Left lung (tissue), 10 donors: ENCODE data around the gene OLFM1. TPM values are rescaled to one million over a fixed set of nuclear protein-coding genes. Genes with fewer than 3 reads are reported as not detected.

ENCODE experiments used
- ATAC-seq: fragments of 200-7000 bp; cut with Tn5 transposase; one replicate; pipeline ENCODE4 v1.9.1; 2020; ENCODE audit warnings: moderate library complexity
- DNase-seq, 4 donors: peaks; one replicate each; pipeline ENCODE4 v3.0.0-alpha.2; 2013 to 2020
- H3K27ac ChIP-seq, 2 donors: fragments of 200-600 bp; sonication (generic) in 1 of 2; one replicate each; pipeline versions ENCODE4 v1.5.0 to v1.8.0; 2020 to 2021
- H3K27me3 ChIP-seq, 2 donors: fragments of 200-600 bp; sonication (generic) in 1 of 2; one replicate each; pipeline versions ENCODE4 v1.5.0 to v1.8.0; 2020 to 2021
- H3K36me3 ChIP-seq, 2 donors: fragments of 200-600 bp; sonication (generic) in 1 of 2; one replicate each; pipeline versions ENCODE4 v1.5.0 to v1.8.0; 2020 to 2021
- H3K4me1 ChIP-seq, 2 donors: fragments of 200-600 bp; one replicate each; pipeline ENCODE4 v1.8.0; 2021
- H3K4me3 ChIP-seq, 2 donors: fragments of 200-600 bp; sonication (generic) in 1 of 2; one replicate each; pipeline versions ENCODE4 v1.5.0 to v1.8.0; 2020 to 2021; ENCODE audit warnings: mild to moderate bottlenecking in 1 of 2
- H3K9me3 ChIP-seq, 2 donors: fragments of 200-600 bp; sonication (generic) in 1 of 2; one replicate each; pipeline versions ENCODE4 v1.5.0 to v1.8.0; 2020 to 2021
- CTCF ChIP-seq, 2 donors: fragments of 200-600 bp; sonication (generic) in 1 of 2; IDR thresholded peaks; one replicate each; pipeline versions ENCODE4 v1.5.0 to v1.8.0; 2021; ENCODE audit warnings: antibody characterized with exemption in 2 of 2
- intact Hi-C, 2 donors: fragments of 100-400 bp; cut with DNase I; formaldehyde crosslinking; loops; one replicate each; pipeline versions ENCODE4 v1.11.2 to v1.14.2; 2022
- polyA plus RNA-seq, 6 donors: library from polyadenylated mRNA; unstranded; fragments of 120-200 nt; gene quantifications; one replicate each; pipeline ENCODE4 v1.2.1, GENCODE V29; 2013; ENCODE audit not compliant: insufficient read length in 6 of 6
- total RNA-seq, 2 donors: library from RNA; stranded (reverse); fragmentation: NEBNext Ultra II Directional; extraction: Animal tissue kit (Norgen Biotek cat#: 25700); gene quantifications; one replicate each; pipeline ENCODE4 v1.2.1, GENCODE V29; 2021
- donor health status: DM: no; HTN: yes; CAD: no.
- donor health status: DM: no; HTN: no; CAD: no.

Gene OLFM1
- total and polyA plus RNA-seq, 8 donors = 6.8 to 21.5 (median 14.3) TPM

- Histone ChIP-seq H3K9me3 (no peaks in the 10 kb centered on the region), H3K27ac (no peak overlapping the region), H3K4me3 (no peak overlapping the region), H3K27me3 (peaks cover 6 to 78% of the 10 kb centered on the region in 2 donors), H3K4me1 (peaks cover 0 to 2% of the 10 kb centered on the region in 2 donors), H3K36me3 (no peaks in the 10 kb centered on the region)
- ATAC-seq (no peak), DNase-seq (peak in 1 of 4 donors; percentile 21)
- intact Hi-C loops = no loop called here
- no peak for TF ChIP-seq CTCF (IDR thresholded peaks at IDR 0.05)
Observed at GRCh38 chr9:135070198-135070951, 17.1 kb upstream of the OLFM1 start.

DNA sequence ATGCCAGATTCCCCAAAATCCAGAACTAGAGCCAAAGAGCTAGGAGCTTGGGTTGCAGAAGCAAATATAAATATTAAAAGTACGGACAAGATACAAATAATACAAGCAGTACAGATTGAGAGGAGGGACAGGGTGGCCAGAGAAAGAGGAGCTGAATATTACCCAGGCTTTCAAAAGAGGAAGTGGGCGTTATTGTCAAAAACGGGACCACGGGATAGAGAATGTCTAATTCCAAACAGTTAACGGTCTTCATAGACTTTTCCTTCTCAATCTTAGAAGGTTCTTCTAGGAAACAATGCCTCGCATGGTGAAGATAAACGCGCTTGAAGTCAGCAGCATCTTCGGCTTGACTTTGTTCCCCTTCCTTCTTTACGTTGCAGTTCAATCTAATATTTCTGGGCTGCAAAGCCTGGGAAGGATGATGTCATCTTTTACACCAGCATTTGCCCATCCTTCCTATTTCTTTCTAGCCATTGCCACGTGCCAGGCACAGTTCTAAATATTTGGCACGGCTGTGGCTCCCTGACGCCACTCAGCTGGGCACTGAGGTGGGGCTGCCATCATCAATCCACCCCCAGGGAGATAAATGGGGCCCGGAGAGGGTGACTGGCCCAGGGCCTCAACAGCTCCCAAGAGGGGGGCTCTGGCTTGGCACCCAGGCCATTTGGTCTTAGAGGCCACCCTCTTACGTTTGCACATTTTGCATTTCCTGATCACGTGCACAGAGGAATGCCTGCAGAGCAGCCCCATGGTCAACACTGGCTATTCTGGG, 16.3 kb upstream of the OLFM1 start:
- DNase-seq (peak in 1 of 4 donors; percentile 2), ATAC-seq (no peak)
- peaks cover 0 to 4% of the 10 kb centered on the region in 2 donors for H3K4me1 ChIP-seq
- no peak overlapping the region for H3K4me3 ChIP-seq
- H3K36me3 ChIP-seq = no peaks in the 10 kb centered on the region
- peaks cover 6 to 78% of the 10 kb centered on the region in 2 donors for H3K27me3 ChIP-seq
- H3K27ac ChIP-seq = no peak overlapping the region
- no peaks in the 10 kb centered on the region for H3K9me3 ChIP-seq
- no peak for TF ChIP-seq CTCF (IDR thresholded peaks at IDR 0.05)
- intact Hi-C loops = no loop called here

GRCh38 chr9:135073081-135073740, 14.3 kb upstream of the OLFM1 start:
- no peak for ATAC-seq
- no peak overlapping the region for H3K27ac ChIP-seq
- intact Hi-C loops = no loop called here
- H3K4me1 ChIP-seq = peaks cover 0 to 4% of the 10 kb centered on the region in 2 donors
- H3K4me3 ChIP-seq = no peak overlapping the region
- TF ChIP-seq CTCF (IDR thresholded peaks at IDR 0.05) = no peak
- peak in 1 of 4 donors; percentile 6 for DNase-seq
- peaks cover 6 to 87% of the 10 kb centered on the region in 2 donors for H3K27me3 ChIP-seq
- H3K36me3 ChIP-seq = no peaks in the 10 kb centered on the region
- H3K9me3 ChIP-seq = no peaks in the 10 kb centered on the region

DNA sequence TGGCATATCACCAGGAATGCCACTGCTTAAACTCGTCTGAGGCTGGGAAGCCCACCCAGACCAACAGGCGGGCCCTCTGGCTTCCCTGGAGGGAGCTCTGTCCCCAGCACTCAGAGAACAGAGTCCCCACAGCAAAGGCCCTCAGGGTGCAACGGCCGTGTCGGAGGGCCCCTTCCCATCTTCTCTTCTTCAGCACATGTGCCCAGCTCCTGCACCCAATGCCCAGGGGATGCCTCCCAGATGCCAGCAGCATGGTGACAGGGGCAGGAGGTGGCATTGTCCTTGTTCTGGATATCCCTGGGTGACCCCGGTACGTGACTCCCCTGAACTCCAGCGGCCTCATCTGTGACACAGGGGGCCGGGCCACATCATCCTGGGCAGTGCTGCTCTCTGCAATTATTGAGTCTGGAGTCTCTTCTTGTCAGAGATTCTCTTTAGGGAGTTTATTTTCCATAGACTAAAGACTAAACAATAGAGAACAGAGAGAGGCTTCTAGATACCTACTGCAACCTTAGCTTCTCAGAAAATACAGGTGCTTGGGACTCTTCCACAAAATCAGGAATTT, 13.6 kb upstream of the OLFM1 start:
- Histone ChIP-seq H3K4me1 (peaks cover 0 to 4% of the 10 kb centered on the region in 2 donors), H3K9me3 (no peaks in the 10 kb centered on the region), H3K4me3 (no peak overlapping the region), H3K27me3 (peaks cover 6 to 87% of the 10 kb centered on the region in 2 donors), H3K36me3 (no peaks in the 10 kb centered on the region), H3K27ac (no peak overlapping the region)
- no peak for TF ChIP-seq CTCF (IDR thresholded peaks at IDR 0.05)
- DNase-seq (peak in 2 of 4 donors; percentile 15 to 55), ATAC-seq (no peak)
- intact Hi-C loops = no loop called here
